MM.1S (cell line): ENCODE data around the gene CDCP2.

ENCODE experiments used
- DNase-seq: peaks from one replicate; pipeline ENCODE4 v3.0.0-alpha.2; 2015
- H2AFZ ChIP-seq: fragments of 300-600 bp; sonication (generic); 2 replicates; pipeline ENCODE4 v1.6.0; 2016; ENCODE audit warnings: antibody characterized with exemption, low read length
- H3F3A ChIP-seq: fragments of 300-600 bp; sonication (generic); 2 replicates; pipeline ENCODE4 v1.6.1; 2016; ENCODE audit warnings: mild to moderate bottlenecking, antibody characterized with exemption, low read length, moderate library complexity, mixed read lengths; ENCODE audit not compliant: insufficient read depth
- H3K27ac ChIP-seq: fragments of 300-600 bp; sonication (generic); 2 replicates; pipeline ENCODE4 v1.5.1; 2016; ENCODE audit warnings: mild to moderate bottlenecking, low read length
- H3K27me3 ChIP-seq: fragments of 300-600 bp; sonication (generic); replicated peaks from 2 replicates; pipeline ENCODE4 v1.6.0; 2016; ENCODE audit warnings: low read length; ENCODE audit not compliant: insufficient read depth
- H3K36me3 ChIP-seq: fragments of 300-600 bp; sonication (generic); replicated peaks from 2 replicates; pipeline ENCODE4 v1.6.1; 2016; ENCODE audit warnings: mild to moderate bottlenecking, low read length, mixed read lengths; ENCODE audit not compliant: insufficient read depth
- H3K4me1 ChIP-seq: fragments of 300-600 bp; sonication (generic); 2 replicates; pipeline ENCODE4 v1.6.1; 2016; ENCODE audit warnings: low read length, mixed read lengths
- H3K4me2 ChIP-seq: fragments of 300-600 bp; sonication (generic); 2 replicates; pipeline ENCODE4 v1.6.0; 2016; ENCODE audit warnings: low read depth, low read length
- H3K4me3 ChIP-seq: fragments of 300-600 bp; sonication (generic); 2 replicates; pipeline ENCODE4 v1.5.1; 2016; ENCODE audit warnings: low read length, mixed read lengths
- H3K79me2 ChIP-seq: fragments of 300-600 bp; sonication (generic); 2 replicates; pipeline ENCODE4 v1.6.1; 2016; ENCODE audit warnings: mixed run types, low read length, mixed read lengths
- H3K9ac ChIP-seq: fragments of 300-600 bp; sonication (generic); 2 replicates; pipeline ENCODE4 v1.6.1; 2016; ENCODE audit warnings: low read length, mixed read lengths
- H3K9me2 ChIP-seq: fragments of 300-600 bp; sonication (generic); replicated peaks from 2 replicates; pipeline ENCODE4 v1.6.1; 2016; ENCODE audit warnings: mild to moderate bottlenecking, low read length, mixed read lengths; ENCODE audit not compliant: insufficient read depth
- H3K9me3 ChIP-seq: fragments of 300-600 bp; sonication (generic); replicated peaks from 2 replicates; pipeline ENCODE4 v1.6.1; 2016; ENCODE audit warnings: mild to moderate bottlenecking, low read length, mixed read lengths; ENCODE audit not compliant: insufficient read depth
- H4K20me1 ChIP-seq: fragments of 300-600 bp; sonication (generic); 2 replicates; pipeline ENCODE4 v1.6.1; 2016; ENCODE audit warnings: mild to moderate bottlenecking, low read length, moderate library complexity, mixed read lengths; ENCODE audit not compliant: insufficient read depth
- EZH2 ChIP-seq: fragments of 300-600 bp; sonication (generic); optimal IDR thresholded peaks from 2 replicates; pipeline ENCODE3; 2017; ENCODE audit warnings: low read depth, mild to moderate bottlenecking, antibody characterized with exemption, low read length, mixed read lengths
- EZH2phosphoT487 ChIP-seq: fragments of 300-600 bp; sonication (generic); IDR thresholded peaks from 2 replicates; pipeline ENCODE4 v1.6.1; 2018; ENCODE audit warnings: antibody characterized with exemption, low read length
- TF ChIP-seq, protein P1 (sequence below): fragments of 300-600 bp; sonication (generic); IDR thresholded peaks from 2 replicates; pipeline ENCODE4 v1.5.1; 2016; ENCODE audit warnings: antibody characterized with exemption, low read length, mixed read lengths

The CDCP2 gene

DNA sequence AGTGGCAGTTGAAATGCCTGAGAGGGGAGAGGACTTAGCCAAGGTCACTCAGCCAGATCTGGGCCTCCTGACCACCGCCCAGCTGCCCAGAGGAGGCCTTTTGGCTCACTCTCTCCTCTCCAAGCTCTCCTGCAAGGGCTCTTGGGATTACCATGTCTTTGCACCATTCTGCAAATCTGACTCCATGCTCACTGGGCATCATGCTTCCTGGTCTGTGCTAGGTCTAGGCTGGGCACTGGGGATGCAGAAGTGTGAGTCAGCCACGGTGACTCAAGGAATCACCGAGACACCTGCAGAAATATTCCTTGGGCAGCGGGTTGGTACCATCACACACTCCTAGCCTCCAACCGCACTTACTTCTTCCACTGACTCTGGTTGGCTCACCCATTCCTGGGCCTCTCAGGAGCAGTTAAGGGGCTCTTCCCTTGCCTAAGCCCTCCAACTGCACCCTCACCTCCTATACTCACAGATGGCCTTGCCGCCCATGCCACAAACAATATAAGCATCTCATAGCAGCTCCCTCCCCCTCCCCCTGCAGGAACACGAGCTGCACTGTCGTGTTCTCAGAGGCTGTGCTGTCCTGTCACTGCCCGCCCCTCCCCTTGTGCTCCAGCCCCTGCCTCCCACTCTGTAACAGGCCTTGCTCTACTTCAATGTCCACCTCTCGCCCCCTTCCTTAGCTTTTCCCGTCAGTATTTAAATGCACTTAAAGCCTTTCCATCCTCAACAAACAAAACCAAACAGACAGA lies 34.8 kb downstream of the CDCP2 start:
- no peak overlapping the region for H3K4me3 ChIP-seq
- DNase-seq: no peak

DNA sequence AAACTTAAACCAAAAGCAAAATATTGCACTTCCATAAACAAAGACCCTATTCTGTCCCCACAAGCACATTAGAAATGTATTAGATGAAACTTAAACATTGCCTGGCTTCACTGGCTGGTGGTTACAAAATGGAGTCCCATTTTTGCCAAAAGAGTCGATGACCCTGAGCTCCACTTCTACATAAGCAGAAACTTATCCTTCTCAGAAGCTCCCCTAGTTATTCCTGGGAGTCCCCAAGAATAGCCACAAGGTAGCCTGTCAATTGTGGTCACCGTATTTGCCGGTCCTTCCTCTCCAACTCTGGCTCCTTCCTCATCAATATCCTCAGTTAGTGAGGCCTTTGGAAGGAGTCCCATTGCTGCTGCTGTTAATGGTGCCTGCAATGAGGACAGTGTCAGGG lies 37.3 kb downstream of the CDCP2 start:
- H3K9me2 ChIP-seq: no peaks in the 10 kb centered on the region
- no peaks in the 10 kb centered on the region for H3K27me3 ChIP-seq
- no peaks in the 10 kb centered on the region for H3K79me2 ChIP-seq
- H4K20me1 ChIP-seq: no peaks in the 10 kb centered on the region
- H3F3A ChIP-seq: no peaks in the 10 kb centered on the region
- H3K4me3 ChIP-seq: no peak overlapping the region
- no peak overlapping the region for H3K9ac ChIP-seq
- no peak for DNase-seq
- H3K27ac ChIP-seq: no peak overlapping the region
- TF ChIP-seq EZH2 (no peak), EZH2phosphoT487 (no peak)
- TF ChIP-seq, protein P1, sequence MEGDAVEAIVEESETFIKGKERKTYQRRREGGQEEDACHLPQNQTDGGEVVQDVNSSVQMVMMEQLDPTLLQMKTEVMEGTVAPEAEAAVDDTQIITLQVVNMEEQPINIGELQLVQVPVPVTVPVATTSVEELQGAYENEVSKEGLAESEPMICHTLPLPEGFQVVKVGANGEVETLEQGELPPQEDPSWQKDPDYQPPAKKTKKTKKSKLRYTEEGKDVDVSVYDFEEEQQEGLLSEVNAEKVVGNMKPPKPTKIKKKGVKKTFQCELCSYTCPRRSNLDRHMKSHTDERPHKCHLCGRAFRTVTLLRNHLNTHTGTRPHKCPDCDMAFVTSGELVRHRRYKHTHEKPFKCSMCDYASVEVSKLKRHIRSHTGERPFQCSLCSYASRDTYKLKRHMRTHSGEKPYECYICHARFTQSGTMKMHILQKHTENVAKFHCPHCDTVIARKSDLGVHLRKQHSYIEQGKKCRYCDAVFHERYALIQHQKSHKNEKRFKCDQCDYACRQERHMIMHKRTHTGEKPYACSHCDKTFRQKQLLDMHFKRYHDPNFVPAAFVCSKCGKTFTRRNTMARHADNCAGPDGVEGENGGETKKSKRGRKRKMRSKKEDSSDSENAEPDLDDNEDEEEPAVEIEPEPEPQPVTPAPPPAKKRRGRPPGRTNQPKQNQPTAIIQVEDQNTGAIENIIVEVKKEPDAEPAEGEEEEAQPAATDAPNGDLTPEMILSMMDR: no peak
- no peaks in the 10 kb centered on the region for H3K36me3 ChIP-seq
- no peak overlapping the region for H2AFZ ChIP-seq
- no peak overlapping the region for H3K4me2 ChIP-seq
- no peaks in the 10 kb centered on the region for H3K4me1 ChIP-seq
- no peaks in the 10 kb centered on the region for H3K9me3 ChIP-seq

More for the DNA sequence above, 34.8 kb downstream of the CDCP2 start:
- Histone ChIP-seq H3K9me2 (no peaks in the 10 kb centered on the region), H3K9me3 (no peaks in the 10 kb centered on the region), H4K20me1 (no peaks in the 10 kb centered on the region), H3K27me3 (no peaks in the 10 kb centered on the region), H3K4me1 (0 out of 2 replicates have a peak, but pooled peaks cover 4% of the 10 kb centered on the region), H3K36me3 (no peaks in the 10 kb centered on the region), H3F3A (no peaks in the 10 kb centered on the region), H3K27ac (no peak overlapping the region), H3K9ac (no peak overlapping the region), H2AFZ (no peak overlapping the region), H3K4me2 (no peak overlapping the region), H3K79me2 (no peaks in the 10 kb centered on the region)
- TF ChIP-seq EZH2 (no peak), EZH2phosphoT487 (no peak)
- TF ChIP-seq, protein P1: no peak

DNA sequence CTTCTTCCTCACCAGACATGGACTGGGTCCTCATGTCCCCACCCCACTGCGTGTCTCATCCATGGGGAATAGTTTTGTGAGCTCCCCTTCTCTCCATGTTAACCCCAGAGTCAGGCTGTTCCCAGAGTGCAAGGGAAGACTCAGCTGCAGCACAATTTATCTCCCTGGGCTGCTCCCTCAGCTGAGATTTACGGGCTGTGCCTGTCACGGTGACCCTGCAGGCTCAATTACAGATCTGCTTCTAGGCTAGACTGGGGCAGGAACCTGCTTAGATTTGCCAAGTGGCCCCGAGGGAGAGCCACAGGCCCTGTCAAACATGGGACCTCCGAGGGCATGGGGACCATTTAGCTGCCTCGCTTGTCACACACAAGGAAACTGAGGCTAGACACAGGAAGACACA lies 37.8 kb downstream of the CDCP2 start:
- H4K20me1 ChIP-seq: no peaks in the 10 kb centered on the region
- DNase-seq: no peak
- TF ChIP-seq, protein P1: no peak
- TF ChIP-seq EZH2phosphoT487 (no peak), EZH2 (no peak)

More for the DNA sequence above, 37.8 kb downstream of the CDCP2 start:
- Histone ChIP-seq H3K27me3 (no peaks in the 10 kb centered on the region), H3K79me2 (no peaks in the 10 kb centered on the region), H3K36me3 (no peaks in the 10 kb centered on the region), H3K9me3 (no peaks in the 10 kb centered on the region), H3K4me3 (no peak overlapping the region), H3K4me1 (no peaks in the 10 kb centered on the region), H3K27ac (no peak overlapping the region), H3F3A (no peaks in the 10 kb centered on the region), H3K9ac (no peak overlapping the region), H3K9me2 (no peaks in the 10 kb centered on the region), H2AFZ (no peak overlapping the region), H3K4me2 (no peak overlapping the region)
